Heart left ventricle (tissue), 13 donors: ENCODE data around the gene SUCLG1.

Experiments
- CTCF ChIP-seq, 12 donors: fragments of 200-600 bp; sonication (generic) in 4 of 12; IDR thresholded peaks; one replicate each; pipeline versions ENCODE4 v1.5.0 to v1.8.0; 2018 to 2022; ENCODE audit warnings: antibody characterized with exemption in 12 of 12, mild to moderate bottlenecking in 5 of 12
- POLR2A ChIP-seq, 2 donors: fragments of 450-650 bp; IDR thresholded peaks; one replicate each; pipeline ENCODE4 v1.6.1; 2017; ENCODE audit warnings: antibody characterized with exemption in 2 of 2, mild to moderate bottlenecking in 2 of 2, moderate library complexity in 2 of 2
- donor health status: ischemic (EF 13 %, LVEDD 7.1; RV severe dilation, severe dysfunction).
- donor health status: DM: no; HTN: yes; CAD: no.
- donor health status: DM: no; HTN: no; CAD: no.
- donor health status: ischemic (EF 25% LVEDD 6.9; RV normal size, moderate dysfunction).
- donor health status: ischemic (EF 25% LVEDD 5.7; RV mildly dilated, moderate dysfunction).
- donor health status: ischemic (EF 35%, LVEDD 5.7; RV mildly dilated, moderate dysfunction).
- donor health status: nonischemic (EF 11% LVEDD 7.7; RV severe dilation, severe dysfunction).
- donor health status: DM: yes; HTN: yes; CAD: no.
- donor health status: PGD.
- donor health status: ischemic (EF 29% LVEDD 5.4; RV normal size, mild dysfunction).
- donor health status: nonischemic (EF 23%, LVEDD 6.1; RV moderate dilation, normal function).

- TF ChIP-seq CTCF (IDR thresholded peaks at IDR 0.05) (no peak), POLR2A (IDR thresholded peaks at IDR 0.05) (no peak)
Measured at GRCh38 chr2:84481702-84482101, 22.6 kb upstream of the SUCLG1 start.
